ENCODE data around the gene HEG1. TPM values are rescaled to one million over a fixed set of nuclear protein-coding genes. Genes with fewer than 3 reads are reported as not detected.

The HEG1 gene
- total RNA-seq, 2 donors from 2014 or later = 45.7 to 46.1 TPM

DNA sequence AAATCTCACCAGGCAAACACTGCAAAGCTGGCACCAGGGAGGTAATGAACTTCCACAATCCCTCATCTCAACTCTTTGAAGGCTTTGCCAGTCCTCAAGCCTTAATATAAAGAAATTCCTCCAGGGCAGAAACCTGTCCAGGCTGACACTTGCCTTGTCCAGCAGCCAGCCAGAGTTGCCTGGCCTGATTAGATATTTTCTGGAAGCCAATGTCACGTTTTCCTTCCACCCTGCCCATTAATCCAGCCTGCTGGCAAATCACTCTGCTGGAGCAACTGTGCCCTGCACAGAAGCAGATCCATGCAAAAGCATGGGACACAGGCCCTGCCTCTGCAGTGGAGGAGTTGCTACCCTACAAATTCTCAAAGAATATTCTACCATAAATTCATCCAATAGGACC is 56.5 kb downstream of the HEG1 start:
- Histone ChIP-seq H3K27me3 (no peaks in the 10 kb centered on the region), H3K27ac (peak overlapping the region; percentile 28 to 66 (median 50)), H3K9me3 (no peaks in the 10 kb centered on the region), H3K4me3 (no peak overlapping the region), H3K36me3 (replicated peaks in 1 of 2; ENCODE audit: insufficient read depth in 1 of 2, low read depth in 2 of 2) (no peaks in the 10 kb centered on the region), H3K4me1 (peaks cover 60% of the 10 kb centered on the region)
- ATAC-seq = no peak
- 4 to 33% methylated on average over 1 of the region's 1 CpG for WGBS, 2 donors
- TF ChIP-seq POLR2A (IDR thresholded peaks at IDR 0.05) = no peak
- TF ChIP-seq, protein P1, sequence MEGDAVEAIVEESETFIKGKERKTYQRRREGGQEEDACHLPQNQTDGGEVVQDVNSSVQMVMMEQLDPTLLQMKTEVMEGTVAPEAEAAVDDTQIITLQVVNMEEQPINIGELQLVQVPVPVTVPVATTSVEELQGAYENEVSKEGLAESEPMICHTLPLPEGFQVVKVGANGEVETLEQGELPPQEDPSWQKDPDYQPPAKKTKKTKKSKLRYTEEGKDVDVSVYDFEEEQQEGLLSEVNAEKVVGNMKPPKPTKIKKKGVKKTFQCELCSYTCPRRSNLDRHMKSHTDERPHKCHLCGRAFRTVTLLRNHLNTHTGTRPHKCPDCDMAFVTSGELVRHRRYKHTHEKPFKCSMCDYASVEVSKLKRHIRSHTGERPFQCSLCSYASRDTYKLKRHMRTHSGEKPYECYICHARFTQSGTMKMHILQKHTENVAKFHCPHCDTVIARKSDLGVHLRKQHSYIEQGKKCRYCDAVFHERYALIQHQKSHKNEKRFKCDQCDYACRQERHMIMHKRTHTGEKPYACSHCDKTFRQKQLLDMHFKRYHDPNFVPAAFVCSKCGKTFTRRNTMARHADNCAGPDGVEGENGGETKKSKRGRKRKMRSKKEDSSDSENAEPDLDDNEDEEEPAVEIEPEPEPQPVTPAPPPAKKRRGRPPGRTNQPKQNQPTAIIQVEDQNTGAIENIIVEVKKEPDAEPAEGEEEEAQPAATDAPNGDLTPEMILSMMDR (IDR thresholded peaks at IDR 0.05) = no peak
- DNase-seq = peak; percentile 28 to 56 (median 52)
- intact Hi-C loops (cut with DNase I) = no loop called here

DNA sequence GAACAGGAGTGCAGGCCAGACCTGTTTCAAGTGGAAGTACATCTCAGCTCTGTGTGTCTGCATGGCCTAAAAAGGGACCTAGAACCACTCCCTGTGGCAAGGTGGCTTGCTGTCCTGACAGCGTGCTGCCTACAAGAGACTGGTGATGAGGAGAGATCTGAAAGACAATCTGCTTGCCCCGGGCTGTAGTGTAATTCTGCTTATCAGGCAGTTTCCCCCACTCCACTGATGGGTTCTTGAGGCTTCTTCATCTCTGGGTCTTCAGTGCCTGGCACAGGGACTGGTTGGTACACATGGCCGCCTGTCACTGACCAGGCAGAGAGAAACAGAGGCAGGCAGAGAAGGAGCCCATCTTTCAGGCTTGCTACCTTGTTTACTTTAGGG is 57.6 kb downstream of the HEG1 start:
- H3K4me1 ChIP-seq = peaks cover 52% of the 10 kb centered on the region
- TF ChIP-seq POLR2A (IDR thresholded peaks at IDR 0.05) = no peak
- TF ChIP-seq, protein P1 (IDR thresholded peaks at IDR 0.05) = no peak
- no peaks in the 10 kb centered on the region for H3K27me3 ChIP-seq
- ATAC-seq (no peak), DNase-seq (no peak)
- H3K9me3 ChIP-seq = no peaks in the 10 kb centered on the region
- no peaks in the 10 kb centered on the region for H3K36me3 ChIP-seq (replicated peaks in 1 of 2; ENCODE audit: insufficient read depth in 1 of 2, low read depth in 2 of 2)
- no peak overlapping the region for H3K4me3 ChIP-seq
- H3K27ac ChIP-seq = peak overlapping the region; percentile 25 to 66 (median 50)
- WGBS, 2 donors = 93 to 95% methylated on average over 3 of the region's 3 CpGs
- intact Hi-C loops (cut with DNase I) = no loop called here

DNA sequence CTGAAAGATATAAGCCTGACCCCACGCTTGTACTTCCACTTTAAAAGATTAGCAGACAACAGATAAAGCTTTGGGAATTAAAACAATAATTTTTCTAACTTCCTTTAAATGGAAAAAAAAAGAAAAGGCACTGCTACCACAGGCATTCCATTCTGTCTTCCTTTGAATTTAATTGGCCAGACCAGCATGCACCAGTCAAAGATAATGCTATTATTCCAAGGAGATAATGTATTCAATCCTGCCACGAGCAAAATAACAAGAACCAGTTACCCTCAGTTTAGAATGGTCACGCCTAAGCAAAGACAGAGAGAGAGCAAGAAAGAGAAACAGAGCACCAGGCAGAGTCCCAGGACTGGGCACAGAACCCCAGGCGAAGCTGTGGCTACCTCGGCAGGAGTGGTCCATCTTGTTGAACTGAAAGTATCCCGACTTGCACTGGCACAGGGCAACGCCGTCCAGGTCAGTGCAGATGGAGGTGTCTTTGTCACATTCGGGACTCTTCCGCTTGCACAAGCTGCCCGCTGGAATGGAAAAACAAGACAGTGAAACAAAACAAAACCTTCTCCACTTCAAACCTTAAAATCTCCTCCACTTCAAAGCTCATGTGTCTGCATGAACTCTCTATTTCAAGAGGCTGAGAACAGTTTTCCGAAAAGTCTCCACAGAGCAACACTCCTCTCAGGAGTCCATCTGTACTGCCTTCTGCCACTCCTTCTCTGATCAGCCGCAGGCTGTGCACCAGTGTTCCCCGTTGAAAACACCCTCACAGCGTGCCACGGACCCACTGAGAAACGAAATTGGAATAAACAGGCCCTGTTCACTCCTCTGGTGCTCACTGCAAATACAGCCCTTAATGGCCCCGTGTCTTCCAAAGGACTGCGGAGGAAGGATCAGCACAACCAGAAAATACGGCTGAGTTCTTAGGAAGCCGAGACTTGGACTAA is 58.2 kb downstream of the HEG1 start:
- ATAC-seq (no peak), DNase-seq (no peak)
- WGBS, 2 donors = 93 to 94% methylated on average over 21 of the region's 21 CpGs
- H3K27ac ChIP-seq = peak overlapping the region in 1 of 4 donors; percentile 65
- no peak overlapping the region for H3K4me3 ChIP-seq
- H3K27me3 ChIP-seq = no peaks in the 10 kb centered on the region
- H3K36me3 ChIP-seq (replicated peaks in 1 of 2; ENCODE audit: insufficient read depth in 1 of 2, low read depth in 2 of 2) = no peaks in the 10 kb centered on the region
- no peaks in the 10 kb centered on the region for H3K9me3 ChIP-seq
- H3K4me1 ChIP-seq = peaks cover 48% of the 10 kb centered on the region
- intact Hi-C loops (cut with DNase I) = no loop called here
- TF ChIP-seq, protein P1 (IDR thresholded peaks at IDR 0.05) = no peak
- no peak for TF ChIP-seq POLR2A (IDR thresholded peaks at IDR 0.05)

DNA sequence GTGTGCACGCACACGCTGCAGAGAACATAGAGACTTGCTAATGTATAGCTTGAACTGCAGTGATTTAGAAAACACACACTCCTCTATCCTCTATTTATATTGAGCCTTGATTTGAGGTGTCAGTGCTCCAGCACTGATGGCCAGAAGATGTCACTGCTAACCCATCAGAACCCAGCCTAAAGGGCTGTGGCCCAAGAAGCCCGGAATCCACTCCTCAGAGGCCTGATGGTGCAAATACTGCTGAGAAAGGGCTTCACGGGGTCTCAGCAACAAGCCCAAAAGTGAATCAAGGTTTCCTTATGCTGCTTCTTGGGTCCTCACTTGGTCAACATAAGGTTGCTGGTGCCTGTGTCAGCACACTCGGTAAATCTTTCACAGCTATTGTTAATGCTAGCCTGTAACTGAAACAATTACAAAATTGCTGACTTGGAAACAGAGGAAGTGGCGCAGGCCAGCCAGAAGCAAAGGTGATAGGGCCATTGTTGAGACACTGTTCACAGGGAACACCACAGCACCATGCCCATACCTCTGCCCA is 60.3 kb downstream of the HEG1 start:
- 49 to 62% methylated on average over 5 to 6 of the region's 6 CpGs for WGBS, 2 donors

More for the DNA sequence above, 60.3 kb downstream of the HEG1 start:
- H3K4me1 ChIP-seq = peaks cover 28% of the 10 kb centered on the region
- DNase-seq (peak; percentile 34 to 59 (median 54)), ATAC-seq (no peak)
- intact Hi-C loops (cut with DNase I) = no loop called here
- no peaks in the 10 kb centered on the region for H3K36me3 ChIP-seq (replicated peaks in 1 of 2; ENCODE audit: insufficient read depth in 1 of 2, low read depth in 2 of 2)
- TF ChIP-seq, protein P1 (IDR thresholded peaks at IDR 0.05) = peak; percentile 10 to 74 (median 56)
- no peak for TF ChIP-seq POLR2A (IDR thresholded peaks at IDR 0.05)
- H3K9me3 ChIP-seq = no peaks in the 10 kb centered on the region
- no peak overlapping the region for H3K4me3 ChIP-seq
- no peaks in the 10 kb centered on the region for H3K27me3 ChIP-seq
- H3K27ac ChIP-seq = no peak overlapping the region

Measured in body of pancreas (tissue), 4 donors.